KMS-11 (cell line): ENCODE results near the gene MGA.

Experiments used
- H2AFZ ChIP-seq: fragments of 200-600 bp; sonication (generic); 2 replicates; pipeline ENCODE4 v1.6.1; 2016; ENCODE audit warnings: antibody characterized with exemption, mixed run types, low read depth
- H3K27ac ChIP-seq: fragments of 200-600 bp; sonication (generic); 2 replicates; pipeline ENCODE4 v1.6.1; 2016; ENCODE audit warnings: mild to moderate bottlenecking, mixed run types
- H3K27me3 ChIP-seq: fragments of 200-600 bp; sonication (generic); 2 replicates; pipeline ENCODE4 v1.6.1; 2017; ENCODE audit warnings: mild to moderate bottlenecking, low read depth, mixed run types, moderate library complexity; ENCODE audit not compliant: insufficient read depth
- H3K36me3 ChIP-seq: fragments of 200-600 bp; sonication (generic); 2 replicates; pipeline ENCODE4 v1.6.1; 2017; ENCODE audit warnings: mild to moderate bottlenecking, mixed run types; ENCODE audit not compliant: insufficient read depth
- H3K4me1 ChIP-seq: fragments of 200-600 bp; sonication (generic); 2 replicates; pipeline ENCODE4 v1.6.1; 2016; ENCODE audit warnings: mild to moderate bottlenecking, low read depth, mixed run types; ENCODE audit not compliant: poor library complexity, severe bottlenecking
- H3K4me2 ChIP-seq: fragments of 200-600 bp; sonication (generic); 2 replicates; pipeline ENCODE4 v1.7.0; 2016; ENCODE audit warnings: mild to moderate bottlenecking, mixed run types
- H3K4me3 ChIP-seq: fragments of 200-600 bp; sonication (generic); IDR thresholded peaks from 2 replicates; pipeline ENCODE4 v1.6.1; 2017; ENCODE audit warnings: low read depth, low read length, mixed read lengths; ENCODE audit not compliant: insufficient read depth
- H3K79me2 ChIP-seq: fragments of 200-600 bp; sonication (generic); 2 replicates; pipeline ENCODE4 v1.6.1; 2016; ENCODE audit warnings: low read depth, mixed run types; ENCODE audit not compliant: insufficient read depth
- H3K9ac ChIP-seq: fragments of 200-600 bp; sonication (generic); 2 replicates; pipeline ENCODE4 v1.6.1; 2016; ENCODE audit warnings: mild to moderate bottlenecking, mixed run types
- H4K20me1 ChIP-seq: fragments of 200-600 bp; sonication (generic); 2 replicates; pipeline ENCODE4 v1.6.1; 2016; ENCODE audit warnings: mild to moderate bottlenecking, mixed run types; ENCODE audit not compliant: insufficient read depth
- TF ChIP-seq, protein P1 (sequence below): fragments of 200-600 bp; sonication (generic); conservative IDR thresholded peaks from 2 replicates; pipeline ENCODE4 v1.6.1; 2017; ENCODE audit warnings: low read depth, mild to moderate bottlenecking, antibody characterized with exemption, low read length, moderate library complexity, mixed read lengths

The MGA gene

DNA sequence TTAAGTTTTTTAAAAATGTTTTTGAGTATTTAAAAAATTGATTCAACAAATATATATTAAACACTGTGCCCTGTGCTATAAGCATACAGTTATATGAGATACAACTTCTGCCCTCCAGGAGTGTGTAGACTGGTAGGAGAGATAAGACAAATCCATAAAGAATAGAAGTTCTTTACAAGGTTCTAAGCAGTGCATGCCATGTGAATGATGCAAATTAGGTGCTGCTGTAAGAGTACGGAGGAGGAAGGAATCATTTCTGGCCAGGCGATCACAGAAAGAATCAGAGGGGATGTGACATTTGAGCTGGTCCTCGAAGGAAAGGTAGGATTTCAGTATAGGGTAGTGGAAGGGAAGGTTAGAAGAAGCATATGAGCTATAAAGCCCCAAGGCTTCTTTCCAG is 128.1 kb downstream of the MGA start:
- no peak overlapping the region for H3K4me3 ChIP-seq
- no peaks in the 10 kb centered on the region for H3K36me3 ChIP-seq
- 0 out of 2 replicates have a peak, but pooled peaks cover 6% of the 10 kb centered on the region for H3K79me2 ChIP-seq
- no peaks in the 10 kb centered on the region for H4K20me1 ChIP-seq
- H3K27me3 ChIP-seq = no peaks in the 10 kb centered on the region
- H3K4me1 ChIP-seq = peaks cover 18% of the 10 kb centered on the region
- H3K27ac ChIP-seq = no peak overlapping the region
- H2AFZ ChIP-seq = no peak overlapping the region
- H3K4me2 ChIP-seq = no peak overlapping the region
- no peak overlapping the region for H3K9ac ChIP-seq
- TF ChIP-seq, protein P1, sequence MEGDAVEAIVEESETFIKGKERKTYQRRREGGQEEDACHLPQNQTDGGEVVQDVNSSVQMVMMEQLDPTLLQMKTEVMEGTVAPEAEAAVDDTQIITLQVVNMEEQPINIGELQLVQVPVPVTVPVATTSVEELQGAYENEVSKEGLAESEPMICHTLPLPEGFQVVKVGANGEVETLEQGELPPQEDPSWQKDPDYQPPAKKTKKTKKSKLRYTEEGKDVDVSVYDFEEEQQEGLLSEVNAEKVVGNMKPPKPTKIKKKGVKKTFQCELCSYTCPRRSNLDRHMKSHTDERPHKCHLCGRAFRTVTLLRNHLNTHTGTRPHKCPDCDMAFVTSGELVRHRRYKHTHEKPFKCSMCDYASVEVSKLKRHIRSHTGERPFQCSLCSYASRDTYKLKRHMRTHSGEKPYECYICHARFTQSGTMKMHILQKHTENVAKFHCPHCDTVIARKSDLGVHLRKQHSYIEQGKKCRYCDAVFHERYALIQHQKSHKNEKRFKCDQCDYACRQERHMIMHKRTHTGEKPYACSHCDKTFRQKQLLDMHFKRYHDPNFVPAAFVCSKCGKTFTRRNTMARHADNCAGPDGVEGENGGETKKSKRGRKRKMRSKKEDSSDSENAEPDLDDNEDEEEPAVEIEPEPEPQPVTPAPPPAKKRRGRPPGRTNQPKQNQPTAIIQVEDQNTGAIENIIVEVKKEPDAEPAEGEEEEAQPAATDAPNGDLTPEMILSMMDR = no peak

DNA sequence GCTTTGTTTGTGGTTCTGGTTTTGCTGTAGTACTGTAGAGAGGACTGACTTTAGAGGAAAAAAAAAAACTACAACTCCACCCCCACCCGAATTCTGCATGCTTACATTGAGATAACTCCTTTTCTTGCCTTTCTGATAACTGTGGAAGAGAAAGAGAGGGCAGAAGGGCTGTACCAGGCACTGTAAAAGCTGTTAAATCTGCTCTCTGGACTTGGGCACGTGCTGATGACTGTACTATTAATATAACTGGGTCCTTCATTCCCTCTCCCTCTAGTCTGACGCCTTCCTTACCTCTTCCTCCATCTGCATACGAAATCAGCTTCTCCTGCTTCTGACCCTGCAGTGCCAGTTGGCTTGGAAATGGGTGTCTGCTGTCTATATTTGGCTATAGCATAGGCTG is 129.0 kb downstream of the MGA start:
- no peak overlapping the region for H2AFZ ChIP-seq
- H3K4me2 ChIP-seq = no peak overlapping the region
- no peak overlapping the region for H3K9ac ChIP-seq
- TF ChIP-seq, protein P1 = no peak
- peaks cover 18% of the 10 kb centered on the region for H3K4me1 ChIP-seq
- no peaks in the 10 kb centered on the region for H4K20me1 ChIP-seq
- no peaks in the 10 kb centered on the region for H3K27me3 ChIP-seq
- 0 out of 2 replicates have a peak, but pooled peaks cover 6% of the 10 kb centered on the region for H3K79me2 ChIP-seq
- no peak overlapping the region for H3K27ac ChIP-seq
- no peak overlapping the region for H3K4me3 ChIP-seq
- no peaks in the 10 kb centered on the region for H3K36me3 ChIP-seq

DNA sequence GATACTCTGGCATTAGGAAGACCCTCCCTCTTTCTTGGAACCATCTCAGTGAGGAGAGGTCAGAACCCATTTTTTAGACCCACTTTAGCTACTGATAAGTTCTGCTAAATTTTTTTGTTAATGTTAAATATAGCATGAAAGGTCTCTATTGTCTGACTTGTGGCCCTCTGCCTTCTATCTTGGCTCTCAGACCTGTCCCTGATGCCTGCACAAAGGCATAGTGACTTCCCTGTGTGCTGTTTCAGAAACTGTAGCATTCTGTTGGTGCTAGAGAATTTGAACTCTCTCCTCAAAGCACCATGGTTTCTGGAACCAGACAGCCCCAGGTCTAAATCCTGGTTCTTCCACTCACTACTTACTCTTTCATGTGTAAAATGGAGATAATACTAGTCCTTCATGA is 129.5 kb downstream of the MGA start:
- Histone ChIP-seq H3K27me3 (no peaks in the 10 kb centered on the region), H3K4me3 (no peak overlapping the region), H3K36me3 (no peaks in the 10 kb centered on the region), H3K9ac (no peak overlapping the region), H4K20me1 (no peaks in the 10 kb centered on the region), H2AFZ (no peak overlapping the region), H3K4me2 (no peak overlapping the region), H3K4me1 (peaks cover 18% of the 10 kb centered on the region), H3K27ac (no peak overlapping the region), H3K79me2 (0 out of 2 replicates have a peak, but pooled peaks cover 6% of the 10 kb centered on the region)
- TF ChIP-seq, protein P1 = no peak

DNA sequence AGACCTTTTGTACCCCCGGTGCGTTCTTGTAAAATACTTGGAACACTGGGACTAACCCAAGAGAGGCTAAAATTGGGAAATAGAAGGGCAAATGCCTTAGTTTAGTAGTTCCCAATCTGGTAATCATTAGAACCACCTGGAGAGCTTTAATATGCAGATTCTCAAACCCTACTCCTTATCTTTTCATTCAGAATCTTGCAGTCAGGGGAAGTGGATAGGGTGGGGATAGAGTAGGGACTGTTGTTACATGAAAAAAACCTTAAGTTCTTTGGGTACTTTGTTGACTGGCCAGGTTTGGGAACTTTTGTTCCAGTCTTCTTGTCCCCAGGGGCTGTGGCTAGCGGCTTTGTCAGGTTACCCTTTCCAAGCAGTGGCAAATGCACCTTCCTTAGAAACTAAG is 130.0 kb downstream of the MGA start:
- 0 out of 2 replicates have a peak, but pooled peaks cover 4% of the 10 kb centered on the region for H3K79me2 ChIP-seq
- H3K36me3 ChIP-seq = no peaks in the 10 kb centered on the region
- no peak overlapping the region for H3K4me2 ChIP-seq
- TF ChIP-seq, protein P1 = no peak
- no peak overlapping the region for H3K27ac ChIP-seq
- H3K9ac ChIP-seq = no peak overlapping the region
- H2AFZ ChIP-seq = no peak overlapping the region
- peaks cover 18% of the 10 kb centered on the region for H3K4me1 ChIP-seq
- no peak overlapping the region for H3K4me3 ChIP-seq
- H3K27me3 ChIP-seq = no peaks in the 10 kb centered on the region
- no peaks in the 10 kb centered on the region for H4K20me1 ChIP-seq
